GM20431 (cell line): Measurements from ENCODE around the gene RSPH6A.

Experiments used
- in situ Hi-C: fragments of 300-500 bp; cut with MseI, MboI; formaldehyde crosslinking; loops from one replicate; pipeline ENCODE4 v1.15.0; 2020; ENCODE audit warnings: low sequenced_read_pairs; ENCODE audit not compliant: unreplicated experiment

RSPH6A gene

GRCh38 chr19:45782162-45782691 lies 32.9 kb downstream of the RSPH6A start, which contains the start of gene DMPK:
Gene DMPK, minus strand, starts transcription at chr19:45782490. Its CDS starts 138 bp downstream, at chr19:45782352.
- in situ Hi-C loops, result no loop called here

- in situ Hi-C loops, result no loop called here
These were observed 33.6 kb downstream of the RSPH6A start for GRCh38 chr19:45781214-45782161.

- in situ Hi-C loops, result no loop called here
These were observed 34.5 kb downstream of the RSPH6A start for GRCh38 chr19:45780448-45781213.

GRCh38 chr19:45780146-45780447 lies 35.0 kb downstream of the RSPH6A start:
- in situ Hi-C loops, result no loop called here

- in situ Hi-C loops, result no loop called here
These were observed 35.6 kb downstream of the RSPH6A start for GRCh38 chr19:45779231-45780145.

GRCh38 chr19:45778010-45778661 lies 37.0 kb downstream of the RSPH6A start:
- in situ Hi-C loops, result no loop called here

GRCh38 chr19:45777395-45777961 lies 37.6 kb downstream of the RSPH6A start:
- in situ Hi-C loops, result no loop called here

- in situ Hi-C loops, result no loop called here
These were observed 40.3 kb downstream of the RSPH6A start for GRCh38 chr19:45774765-45775164.

- in situ Hi-C loops, result no loop called here
These were observed 41.7 kb downstream of the RSPH6A start for GRCh38 chr19:45773384-45773783.

- in situ Hi-C loops, result no loop called here
These were observed 42.2 kb downstream of the RSPH6A start for GRCh38 chr19:45772912-45773311.

GRCh38 chr19:45772130-45772840 lies 42.8 kb downstream of the RSPH6A start:
- in situ Hi-C loops, result no loop called here

GRCh38 chr19:45771311-45771933 lies 43.7 kb downstream of the RSPH6A start:
- in situ Hi-C loops, result no loop called here

GRCh38 chr19:45770192-45771101 lies 44.7 kb downstream of the RSPH6A start:
- in situ Hi-C loops, result no loop called here

GRCh38 chr19:45769821-45770191 lies 45.3 kb downstream of the RSPH6A start:
- in situ Hi-C loops, result no loop called here

- in situ Hi-C loops, result no loop called here
These were observed 45.9 kb downstream of the RSPH6A start, which contains the start of gene SIX5 for GRCh38 chr19:45768984-45769782. Gene SIX5, minus strand, starts transcription at chr19:45769252. Its CDS starts 408 bp downstream, at chr19:45768844.

- in situ Hi-C loops, result no loop called here
These were observed 46.5 kb downstream of the RSPH6A start for GRCh38 chr19:45768655-45768983.
